Measurements from ENCODE around the gene TTC34.

TTC34 gene

DNA sequence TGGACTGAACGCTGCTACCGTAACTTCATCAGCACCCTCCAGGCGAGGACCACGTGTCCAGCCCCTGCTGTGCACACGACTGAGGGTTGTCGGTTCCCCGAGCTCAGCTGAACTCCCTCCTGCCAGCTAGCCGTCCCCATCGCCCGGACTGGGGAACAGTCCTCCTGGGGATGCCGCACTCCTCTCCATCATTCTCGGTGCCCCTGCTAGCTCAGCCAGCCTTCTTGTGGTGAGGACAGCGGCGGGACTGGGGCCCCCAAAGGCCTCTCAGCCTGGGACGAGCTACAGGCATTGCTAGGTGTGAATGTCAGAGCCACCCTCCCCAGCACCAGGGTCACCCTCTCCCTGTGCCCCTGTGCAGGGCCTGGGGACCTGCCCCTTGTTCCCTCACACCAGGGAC is 8.8 kb upstream of the TTC34 start:
- DNase-seq (ENCODE audit: low read depth) = no peak
- H3K4me3 ChIP-seq (ENCODE audit: low read length) = no peak overlapping the region
- TF ChIP-seq, protein P1, sequence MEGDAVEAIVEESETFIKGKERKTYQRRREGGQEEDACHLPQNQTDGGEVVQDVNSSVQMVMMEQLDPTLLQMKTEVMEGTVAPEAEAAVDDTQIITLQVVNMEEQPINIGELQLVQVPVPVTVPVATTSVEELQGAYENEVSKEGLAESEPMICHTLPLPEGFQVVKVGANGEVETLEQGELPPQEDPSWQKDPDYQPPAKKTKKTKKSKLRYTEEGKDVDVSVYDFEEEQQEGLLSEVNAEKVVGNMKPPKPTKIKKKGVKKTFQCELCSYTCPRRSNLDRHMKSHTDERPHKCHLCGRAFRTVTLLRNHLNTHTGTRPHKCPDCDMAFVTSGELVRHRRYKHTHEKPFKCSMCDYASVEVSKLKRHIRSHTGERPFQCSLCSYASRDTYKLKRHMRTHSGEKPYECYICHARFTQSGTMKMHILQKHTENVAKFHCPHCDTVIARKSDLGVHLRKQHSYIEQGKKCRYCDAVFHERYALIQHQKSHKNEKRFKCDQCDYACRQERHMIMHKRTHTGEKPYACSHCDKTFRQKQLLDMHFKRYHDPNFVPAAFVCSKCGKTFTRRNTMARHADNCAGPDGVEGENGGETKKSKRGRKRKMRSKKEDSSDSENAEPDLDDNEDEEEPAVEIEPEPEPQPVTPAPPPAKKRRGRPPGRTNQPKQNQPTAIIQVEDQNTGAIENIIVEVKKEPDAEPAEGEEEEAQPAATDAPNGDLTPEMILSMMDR (conservative IDR thresholded peaks at IDR 0.05; ENCODE audit: low read length) = no peak

DNA sequence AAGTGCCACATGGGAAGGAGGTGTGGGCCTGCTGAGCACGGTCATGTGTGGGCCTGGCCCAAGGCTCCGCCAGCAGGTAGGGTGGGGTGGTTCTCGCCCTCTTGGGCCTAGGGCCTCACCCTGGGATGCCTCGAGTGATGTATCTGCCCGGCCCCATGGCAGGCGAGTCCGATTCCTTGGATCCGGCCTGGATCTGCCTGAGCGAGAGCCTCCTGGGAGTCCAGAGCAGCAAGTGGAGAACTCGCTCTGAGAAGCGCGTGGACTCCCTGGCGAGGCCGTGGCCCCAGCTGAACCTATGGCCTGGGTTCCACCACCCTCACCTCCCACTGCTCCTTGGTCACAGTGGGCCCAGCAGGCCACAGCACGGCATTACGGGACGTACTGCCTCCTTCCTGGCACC is 8.2 kb upstream of the TTC34 start:
- TF ChIP-seq, protein P1 (conservative IDR thresholded peaks at IDR 0.05; ENCODE audit: low read length) = no peak
- no peak for DNase-seq (ENCODE audit: low read depth)
- H3K4me3 ChIP-seq (ENCODE audit: low read length) = no peak overlapping the region

DNA sequence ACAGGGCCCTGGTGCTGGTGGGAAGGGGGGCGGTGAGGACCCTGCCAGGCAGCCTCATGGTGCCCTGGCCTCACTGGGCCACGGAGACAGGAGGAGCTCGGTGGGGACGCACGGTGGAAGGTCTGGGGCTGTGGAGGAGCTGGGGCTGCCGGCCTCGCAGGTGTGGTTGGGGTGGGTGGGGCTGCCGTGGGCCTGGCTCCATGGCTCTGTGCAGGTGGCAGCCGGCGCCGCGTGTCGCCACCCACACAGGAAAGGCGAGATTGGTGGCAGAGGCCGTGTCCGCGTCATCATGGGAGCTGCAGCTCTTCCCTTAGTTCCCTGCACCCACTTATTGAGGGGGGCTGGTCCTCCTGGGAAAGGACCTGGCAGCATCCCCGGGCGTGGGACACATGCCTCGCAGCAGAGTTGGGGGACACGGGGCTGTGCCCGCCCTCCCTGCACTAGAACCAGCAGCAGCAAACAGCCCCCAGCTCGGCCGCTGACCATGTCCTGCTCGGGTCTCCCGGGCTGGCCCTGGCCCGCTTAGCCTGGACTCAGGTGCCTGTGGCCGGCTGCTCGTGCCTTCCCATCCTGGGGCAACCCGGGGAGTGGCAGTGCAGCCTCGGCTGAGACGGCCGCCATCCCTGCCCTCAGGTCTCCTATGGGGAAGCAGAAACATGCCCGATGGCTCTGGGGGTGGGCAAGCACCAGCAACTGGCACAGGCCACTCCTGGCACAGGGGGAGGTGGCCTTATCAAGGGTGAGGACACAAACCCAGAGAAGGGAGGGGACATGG is 7.5 kb upstream of the TTC34 start:
- H3K4me3 ChIP-seq (ENCODE audit: low read length) = no peak overlapping the region
- no peak for DNase-seq (ENCODE audit: low read depth)
- TF ChIP-seq, protein P1 (conservative IDR thresholded peaks at IDR 0.05; ENCODE audit: low read length) = no peak

DNA sequence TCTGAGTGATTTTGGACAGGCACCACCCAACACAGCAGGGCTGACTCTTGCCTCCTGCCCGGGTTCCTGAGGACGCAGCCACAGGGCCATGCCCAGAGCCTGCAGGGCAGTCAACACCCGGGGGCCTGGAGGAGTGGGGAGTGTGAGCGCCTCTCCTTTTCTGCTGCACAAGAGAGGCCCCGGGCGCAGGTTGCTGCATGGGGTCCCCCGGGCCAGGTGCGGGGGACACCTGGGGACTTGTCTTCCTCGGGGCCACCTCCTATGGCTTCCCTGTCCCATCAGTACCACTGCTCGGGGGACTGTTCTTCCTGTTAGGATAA is 6.9 kb upstream of the TTC34 start:
- DNase-seq (ENCODE audit: low read depth) = no peak
- H3K4me3 ChIP-seq (ENCODE audit: low read length) = no peak overlapping the region
- TF ChIP-seq, protein P1 (conservative IDR thresholded peaks at IDR 0.05; ENCODE audit: low read length) = no peak

DNA sequence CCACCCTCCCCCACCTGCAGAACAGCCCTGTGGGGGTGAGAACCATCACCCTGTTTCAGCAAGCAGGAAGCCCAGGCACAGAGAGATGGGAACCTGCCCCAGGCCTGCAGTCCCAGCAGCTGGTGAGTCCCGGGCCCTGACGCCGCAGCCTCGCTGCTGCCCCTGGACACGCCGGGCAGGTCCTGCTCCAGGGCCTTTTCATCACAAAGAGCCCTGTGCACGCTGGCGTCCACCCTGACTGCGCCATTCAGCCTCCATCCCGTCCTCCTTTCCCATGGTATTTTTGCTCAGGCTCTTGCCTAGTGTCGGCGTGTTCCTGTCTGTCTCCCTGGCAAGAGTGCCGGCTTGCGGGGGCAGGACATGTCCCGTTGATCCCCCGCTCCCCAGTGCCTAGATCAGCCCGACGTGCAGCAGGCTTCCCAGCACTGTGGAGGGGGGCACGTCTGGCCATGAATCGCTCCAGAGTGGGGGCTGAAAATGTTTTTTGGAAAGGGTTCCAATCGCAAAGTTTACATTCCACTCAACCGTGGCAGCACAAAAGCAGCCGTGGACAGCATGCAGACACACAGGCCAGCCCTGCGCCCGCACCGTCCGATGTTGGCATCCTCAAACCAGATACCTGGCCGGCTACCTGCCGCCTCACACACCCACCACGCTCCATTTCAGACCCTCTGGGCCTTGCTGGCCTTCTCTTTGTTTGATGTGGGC is 6.3 kb upstream of the TTC34 start:
- no peak for DNase-seq (ENCODE audit: low read depth)
- TF ChIP-seq, protein P1 (conservative IDR thresholded peaks at IDR 0.05; ENCODE audit: low read length) = no peak
- H3K4me3 ChIP-seq (ENCODE audit: low read length) = no peak overlapping the region

DNA sequence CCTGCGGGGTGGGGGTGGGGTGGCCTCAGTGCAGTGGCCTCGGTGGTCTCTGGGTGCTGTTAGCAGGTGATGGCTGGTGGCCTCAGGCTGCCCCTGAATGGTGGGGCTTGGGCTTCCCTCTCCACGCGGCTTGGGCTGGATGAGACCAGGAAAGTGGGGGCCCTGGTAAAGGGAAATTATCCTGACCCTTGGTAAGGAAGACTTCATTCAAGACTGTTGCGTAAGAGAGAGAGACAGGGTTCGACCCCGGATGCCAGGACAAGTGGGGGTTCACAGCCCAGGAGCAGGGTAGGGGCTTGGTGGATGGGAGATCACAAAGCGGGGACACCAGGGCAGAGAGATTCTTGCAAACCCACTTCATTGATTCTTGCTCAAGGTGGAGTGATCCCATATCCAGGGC is 5.5 kb upstream of the TTC34 start:
- no peak for DNase-seq (ENCODE audit: low read depth)
- no peak overlapping the region for H3K4me3 ChIP-seq (ENCODE audit: low read length)
- TF ChIP-seq, protein P1 (conservative IDR thresholded peaks at IDR 0.05; ENCODE audit: low read length) = no peak

DNA sequence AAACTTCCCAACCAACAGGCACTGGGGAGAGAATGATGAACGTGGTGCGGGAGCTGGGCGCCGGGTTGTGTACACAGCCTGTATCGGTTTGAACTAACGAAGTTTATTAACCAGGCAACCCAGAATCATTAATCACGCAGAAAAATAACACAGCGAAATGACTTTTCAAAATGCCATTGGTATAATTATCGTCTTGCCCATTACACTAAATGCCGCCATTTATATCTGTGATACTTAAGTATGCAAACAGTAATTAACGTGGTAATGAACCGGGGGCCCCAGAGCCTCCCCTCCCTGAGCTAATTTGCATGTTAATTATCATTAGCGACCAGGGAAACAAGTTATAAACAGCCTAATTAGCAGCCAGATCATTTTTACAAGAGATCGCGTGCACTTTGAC is 5.1 kb upstream of the TTC34 start:
- no peak overlapping the region for H3K4me3 ChIP-seq (ENCODE audit: low read length)
- TF ChIP-seq, protein P1 (conservative IDR thresholded peaks at IDR 0.05; ENCODE audit: low read length) = no peak
- no peak for DNase-seq (ENCODE audit: low read depth)
